ENCODE results near the gene MXI1.
"Not testable (repeated sequence)": the region's sequence is repeated elsewhere in the genome, so short reads cannot be mapped to it uniquely, and the experiment has no call there.

MXI1 gene

DNA sequence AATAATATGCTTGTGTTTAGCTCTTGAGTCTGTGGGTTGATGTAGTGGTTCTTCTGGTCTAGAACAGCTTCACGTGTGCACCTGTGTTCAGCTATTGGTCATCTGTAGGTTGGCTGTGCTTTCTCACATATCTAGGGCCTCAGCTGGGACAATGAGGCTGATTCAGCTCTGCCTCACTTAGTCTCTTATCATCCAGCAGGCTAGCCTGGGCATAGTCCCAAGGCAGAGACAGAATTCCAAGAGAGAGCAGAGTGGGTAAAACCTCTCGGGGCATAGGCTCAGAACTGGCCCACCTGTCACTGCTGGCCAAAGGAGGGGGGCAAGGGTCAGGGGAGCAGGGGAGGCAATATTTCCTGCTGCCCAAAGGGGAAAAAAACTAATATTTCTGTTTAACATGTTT is 32.0 kb upstream of the MXI1 start:
- H3K36me3 Mint-ChIP-seq (ENCODE audit: low read depth) = no peaks in the 10 kb centered on the region
- TF ChIP-seq, protein P1, sequence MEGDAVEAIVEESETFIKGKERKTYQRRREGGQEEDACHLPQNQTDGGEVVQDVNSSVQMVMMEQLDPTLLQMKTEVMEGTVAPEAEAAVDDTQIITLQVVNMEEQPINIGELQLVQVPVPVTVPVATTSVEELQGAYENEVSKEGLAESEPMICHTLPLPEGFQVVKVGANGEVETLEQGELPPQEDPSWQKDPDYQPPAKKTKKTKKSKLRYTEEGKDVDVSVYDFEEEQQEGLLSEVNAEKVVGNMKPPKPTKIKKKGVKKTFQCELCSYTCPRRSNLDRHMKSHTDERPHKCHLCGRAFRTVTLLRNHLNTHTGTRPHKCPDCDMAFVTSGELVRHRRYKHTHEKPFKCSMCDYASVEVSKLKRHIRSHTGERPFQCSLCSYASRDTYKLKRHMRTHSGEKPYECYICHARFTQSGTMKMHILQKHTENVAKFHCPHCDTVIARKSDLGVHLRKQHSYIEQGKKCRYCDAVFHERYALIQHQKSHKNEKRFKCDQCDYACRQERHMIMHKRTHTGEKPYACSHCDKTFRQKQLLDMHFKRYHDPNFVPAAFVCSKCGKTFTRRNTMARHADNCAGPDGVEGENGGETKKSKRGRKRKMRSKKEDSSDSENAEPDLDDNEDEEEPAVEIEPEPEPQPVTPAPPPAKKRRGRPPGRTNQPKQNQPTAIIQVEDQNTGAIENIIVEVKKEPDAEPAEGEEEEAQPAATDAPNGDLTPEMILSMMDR (IDR thresholded peaks at IDR 0.05; ENCODE audit: unreplicated experiment in 3 of 3) = no peak
- H3K27me3 Mint-ChIP-seq (ENCODE audit: low read depth) = peaks cover 34% of the 10 kb centered on the region
- no peak overlapping the region for H3K4me3 Mint-ChIP-seq
- H3K4me1 Mint-ChIP-seq = peaks cover 16% of the 10 kb centered on the region
- peaks cover 2% of the 10 kb centered on the region for H3K9me3 Mint-ChIP-seq
- H3K27ac Mint-ChIP-seq = no peak overlapping the region

DNA sequence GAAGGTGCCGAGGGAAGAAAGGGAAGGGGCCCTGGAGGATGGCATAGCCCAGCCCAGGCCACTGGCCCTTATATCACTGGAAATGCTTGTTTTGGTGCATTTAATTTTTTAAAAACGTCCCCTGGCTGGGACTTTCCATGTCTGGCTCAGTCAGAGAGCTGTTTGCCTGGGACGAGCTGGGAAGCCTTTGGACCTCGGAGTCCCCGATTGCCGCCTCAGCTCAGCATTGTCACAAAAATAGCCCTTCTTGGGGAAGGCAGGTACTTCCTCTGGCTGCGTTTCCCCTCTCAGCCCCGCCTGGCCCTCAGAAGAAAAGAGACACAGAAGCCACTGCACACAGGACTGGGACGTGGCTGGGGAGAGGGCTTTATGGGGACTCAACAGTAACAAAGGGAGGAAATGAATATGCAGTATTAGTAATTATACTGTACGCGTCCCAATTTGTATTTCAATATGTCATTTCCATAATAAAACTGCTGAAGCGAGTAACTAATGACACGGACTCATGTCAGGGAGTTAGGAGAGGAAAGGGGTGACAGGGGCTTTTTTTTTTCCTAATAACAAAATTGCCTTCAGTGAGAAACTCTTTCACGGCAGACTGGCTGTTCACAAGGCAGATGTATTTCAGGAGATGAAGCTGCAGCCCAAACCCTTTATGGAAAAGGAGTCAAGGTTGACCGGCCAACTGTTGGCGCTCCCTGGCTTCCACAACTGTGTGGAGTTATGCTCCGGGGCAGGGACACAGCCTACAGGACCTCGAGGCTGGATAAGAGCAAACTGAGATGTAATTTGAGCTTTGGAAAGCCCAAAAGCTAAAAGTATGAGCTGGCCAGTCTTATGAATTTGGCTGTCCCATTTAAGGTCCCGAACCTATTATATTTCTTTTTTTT is 31.0 kb upstream of the MXI1 start:
- Mint-ChIP-seq H3K9me3 (peaks cover 2% of the 10 kb centered on the region), H3K36me3 (ENCODE audit: low read depth) (no peaks in the 10 kb centered on the region), H3K27me3 (ENCODE audit: low read depth) (peaks cover 26% of the 10 kb centered on the region), H3K4me1 (peaks cover 9% of the 10 kb centered on the region), H3K27ac (peak overlapping the region in 1 of 3 experiments; percentile 35), H3K4me3 (no peak overlapping the region)
- TF ChIP-seq, protein P1 (IDR thresholded peaks at IDR 0.05; ENCODE audit: unreplicated experiment in 3 of 3) = no peak

DNA sequence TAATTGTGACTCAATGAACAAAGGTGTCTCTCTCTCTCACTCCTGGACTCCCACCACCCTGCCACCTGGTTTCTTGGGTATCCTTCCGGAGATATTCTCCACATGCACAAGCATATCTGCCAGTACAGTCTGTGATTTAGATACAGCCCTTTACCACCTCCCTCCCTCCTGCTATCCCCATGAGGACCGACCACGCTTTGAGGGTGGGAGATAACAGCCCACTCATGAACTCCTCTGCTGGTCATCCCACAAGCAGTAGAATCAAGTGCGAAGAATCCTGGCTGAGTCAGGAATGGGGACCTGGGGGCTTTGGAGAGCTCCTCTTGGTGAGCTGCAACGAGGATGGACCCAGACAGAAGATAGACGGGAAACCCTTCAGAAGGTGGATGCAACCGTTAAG is 28.2 kb upstream of the MXI1 start:
- Mint-ChIP-seq H3K4me1 (peaks cover 4% of the 10 kb centered on the region), H3K4me3 (no peak overlapping the region), H3K36me3 (ENCODE audit: low read depth) (no peaks in the 10 kb centered on the region), H3K9me3 (peaks cover 2% of the 10 kb centered on the region), H3K27me3 (ENCODE audit: low read depth) (peaks cover 10% of the 10 kb centered on the region), H3K27ac (no peak overlapping the region)
- TF ChIP-seq, protein P1 (IDR thresholded peaks at IDR 0.05; ENCODE audit: unreplicated experiment in 3 of 3) = no peak

DNA sequence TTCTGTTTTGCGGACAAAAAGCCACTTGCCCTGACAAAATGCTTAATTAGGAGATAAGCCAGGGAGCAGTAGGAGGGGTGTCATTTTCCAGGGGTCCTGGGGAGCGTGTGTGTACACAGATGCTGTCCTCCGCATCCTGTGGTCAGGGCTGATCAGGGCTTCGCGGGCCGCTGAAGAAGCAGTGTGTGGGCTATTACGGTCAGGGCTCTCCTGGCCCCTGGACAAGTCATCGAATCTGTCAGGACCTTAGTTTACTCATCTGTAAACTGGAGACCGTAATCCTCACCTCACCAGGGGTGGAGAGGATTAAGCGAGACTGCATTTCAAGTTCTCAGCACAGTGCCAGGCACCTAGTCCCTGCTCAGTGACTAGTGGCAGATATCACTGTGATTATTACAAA is 26.0 kb upstream of the MXI1 start:
- TF ChIP-seq, protein P1 (IDR thresholded peaks at IDR 0.05; ENCODE audit: unreplicated experiment in 3 of 3) = no peak
- H3K4me1 Mint-ChIP-seq = peaks cover 1% of the 10 kb centered on the region
- no peak overlapping the region for H3K27ac Mint-ChIP-seq
- H3K27me3 Mint-ChIP-seq (ENCODE audit: low read depth) = peaks cover 9% of the 10 kb centered on the region
- peaks cover 2% of the 10 kb centered on the region for H3K9me3 Mint-ChIP-seq
- no peak overlapping the region for H3K4me3 Mint-ChIP-seq
- H3K36me3 Mint-ChIP-seq (ENCODE audit: low read depth) = no peaks in the 10 kb centered on the region

DNA sequence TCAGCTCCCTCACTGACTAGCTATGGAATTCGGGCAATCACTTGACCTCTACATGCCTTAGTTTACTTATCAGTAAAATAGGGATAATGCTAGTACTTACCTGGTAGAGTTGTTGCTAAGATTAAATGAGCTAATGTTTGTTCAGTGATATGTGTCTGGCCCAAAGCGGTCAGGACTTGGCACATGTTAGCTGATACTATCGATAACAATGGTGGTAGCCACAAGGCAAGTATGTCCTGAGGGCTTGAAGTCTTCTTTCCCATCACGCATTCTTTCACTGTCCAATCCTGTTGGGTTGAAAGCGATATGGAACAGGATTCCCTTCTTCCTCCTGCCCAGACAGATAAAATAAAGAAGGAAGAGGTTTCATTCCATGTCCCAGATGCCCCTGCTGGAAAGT is 25.5 kb upstream of the MXI1 start:
- H3K4me3 Mint-ChIP-seq = no peak overlapping the region
- TF ChIP-seq, protein P1 (IDR thresholded peaks at IDR 0.05; ENCODE audit: unreplicated experiment in 3 of 3) = no peak
- no peak overlapping the region for H3K27ac Mint-ChIP-seq
- H3K27me3 Mint-ChIP-seq (ENCODE audit: low read depth) = peaks cover 9% of the 10 kb centered on the region
- H3K9me3 Mint-ChIP-seq = peaks cover 2% of the 10 kb centered on the region
- H3K36me3 Mint-ChIP-seq (ENCODE audit: low read depth) = no peaks in the 10 kb centered on the region
- H3K4me1 Mint-ChIP-seq = no peaks in the 10 kb centered on the region

DNA sequence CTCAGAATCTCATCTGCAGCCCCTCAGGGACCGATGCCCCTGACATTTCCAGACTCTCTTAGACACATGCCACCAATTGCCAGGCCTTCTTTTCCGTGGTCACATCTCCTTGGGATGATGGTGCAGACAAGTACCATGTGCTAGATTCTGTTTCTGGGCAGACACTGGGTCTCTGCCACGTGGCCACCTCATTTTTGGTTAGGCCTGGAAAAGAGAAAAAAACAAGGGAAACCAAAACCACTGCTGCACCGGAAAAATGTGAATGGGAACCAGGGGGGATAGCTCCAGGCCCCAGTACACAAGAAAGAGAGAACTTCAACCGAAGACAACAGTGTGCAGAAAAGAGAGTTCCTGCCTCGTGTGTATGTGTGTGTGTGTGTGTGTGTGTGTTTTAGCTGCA is 23.0 kb upstream of the MXI1 start:
- TF ChIP-seq, protein P1 (IDR thresholded peaks at IDR 0.05; ENCODE audit: unreplicated experiment in 3 of 3) = no peak
- Mint-ChIP-seq H3K27ac (no peak overlapping the region), H3K4me3 (no peak overlapping the region), H3K4me1 (no peaks in the 10 kb centered on the region), H3K9me3 (no peaks in the 10 kb centered on the region), H3K36me3 (ENCODE audit: low read depth) (no peaks in the 10 kb centered on the region), H3K27me3 (ENCODE audit: low read depth) (peaks cover 3% of the 10 kb centered on the region)

DNA sequence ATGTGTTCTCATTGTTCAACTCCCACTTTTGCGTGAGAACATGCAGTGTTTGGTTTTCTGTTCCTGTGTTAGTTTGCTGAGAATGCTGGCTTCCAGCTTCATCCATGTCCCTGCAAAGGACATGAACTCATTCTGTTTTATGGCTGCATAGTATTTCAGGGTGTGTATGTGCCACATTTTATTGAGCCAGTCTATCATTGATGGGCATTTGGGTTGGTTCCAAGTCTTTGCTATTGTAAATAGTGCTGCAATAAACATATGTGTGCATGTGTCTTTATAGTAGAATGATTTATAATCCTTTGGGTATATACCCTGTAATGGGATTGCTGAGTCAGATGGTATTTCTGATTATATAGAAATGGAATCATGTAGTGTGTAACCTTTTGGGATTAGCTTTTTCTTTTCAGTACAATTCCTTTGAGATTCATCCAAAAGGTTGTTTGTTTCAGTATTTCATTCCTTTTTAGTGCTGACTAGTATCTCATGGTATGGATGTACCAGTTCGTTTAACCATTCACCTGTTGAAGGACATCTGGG is 21.7 kb upstream of the MXI1 start:
- not testable (repeated sequence) for H3K27ac Mint-ChIP-seq; H3K4me3 Mint-ChIP-seq; H3K9me3 Mint-ChIP-seq; H3K36me3 Mint-ChIP-seq (ENCODE audit: low read depth); H3K4me1 Mint-ChIP-seq; H3K27me3 Mint-ChIP-seq (ENCODE audit: low read depth)
